ENCODE results near the gene TRIM41. TPM values are rescaled to one million over a fixed set of nuclear protein-coding genes. Genes with fewer than 3 reads are reported as not detected.

The TRIM41 gene
- total RNA-seq, 1 donor: 15.9 TPM

GRCh38 chr5:181189363-181189961 is 33.6 kb upstream of the TRIM41 start:
- Histone ChIP-seq H3K27ac (ENCODE audit: low read depth, low read length) (peak overlapping the region; percentile 3), H2AFZ (ENCODE audit: low read length) (peak overlapping the region; percentile 78), H3K36me3 (ENCODE audit: insufficient read depth, low read length) (no peaks in the 10 kb centered on the region), H3K9me3 (ENCODE audit: low read depth, low read length) (no peaks in the 10 kb centered on the region), H3K4me2 (ENCODE audit: insufficient read depth, low read length) (peak overlapping the region; percentile 95), H3K4me1 (ENCODE audit: insufficient read depth, low read length) (peaks cover 24% of the 10 kb centered on the region), H3K79me2 (ENCODE audit: insufficient read depth, low read length) (no peaks in the 10 kb centered on the region), H3K27me3 (ENCODE audit: insufficient read depth, low read length) (no peaks in the 10 kb centered on the region), H3K4me3 (ENCODE audit: insufficient read depth, low read length) (peak overlapping the region; percentile 71), H4K20me1 (ENCODE audit: insufficient read depth, low read length) (peaks cover 3% of the 10 kb centered on the region)
- no peak for TF ChIP-seq CTCF (IDR thresholded peaks at IDR 0.05; ENCODE audit: extremely low read depth, low read depth, low read length)
- DNase-seq (ENCODE audit: insufficient read length, low spot score, missing footprints): peak; percentile 78

GRCh38 chr5:181189962-181190710 is 32.9 kb upstream of the TRIM41 start:
- Histone ChIP-seq H3K27me3 (ENCODE audit: insufficient read depth, low read length) (no peaks in the 10 kb centered on the region), H3K9me3 (ENCODE audit: low read depth, low read length) (no peaks in the 10 kb centered on the region), H3K27ac (ENCODE audit: low read depth, low read length) (no peak overlapping the region), H3K4me3 (ENCODE audit: insufficient read depth, low read length) (peak overlapping the region; percentile 71), H3K4me2 (ENCODE audit: insufficient read depth, low read length) (peak overlapping the region; percentile 95), H3K4me1 (ENCODE audit: insufficient read depth, low read length) (peaks cover 24% of the 10 kb centered on the region), H2AFZ (ENCODE audit: low read length) (peak overlapping the region; percentile 78), H3K36me3 (ENCODE audit: insufficient read depth, low read length) (no peaks in the 10 kb centered on the region), H4K20me1 (ENCODE audit: insufficient read depth, low read length) (peaks cover 3% of the 10 kb centered on the region), H3K79me2 (ENCODE audit: insufficient read depth, low read length) (no peaks in the 10 kb centered on the region)
- no peak for TF ChIP-seq CTCF (IDR thresholded peaks at IDR 0.05; ENCODE audit: extremely low read depth, low read depth, low read length)
- no peak for DNase-seq (ENCODE audit: insufficient read length, low spot score, missing footprints)

GRCh38 chr5:181190711-181191525 is 32.2 kb upstream of the TRIM41 start:
- Histone ChIP-seq H3K9me3 (ENCODE audit: low read depth, low read length) (no peaks in the 10 kb centered on the region), H3K4me1 (ENCODE audit: insufficient read depth, low read length) (peaks cover 24% of the 10 kb centered on the region), H3K36me3 (ENCODE audit: insufficient read depth, low read length) (no peaks in the 10 kb centered on the region), H3K27me3 (ENCODE audit: insufficient read depth, low read length) (no peaks in the 10 kb centered on the region), H3K4me2 (ENCODE audit: insufficient read depth, low read length) (peak overlapping the region; percentile 95), H2AFZ (ENCODE audit: low read length) (peak overlapping the region; percentile 78), H3K79me2 (ENCODE audit: insufficient read depth, low read length) (no peaks in the 10 kb centered on the region), H4K20me1 (ENCODE audit: insufficient read depth, low read length) (peaks cover 3% of the 10 kb centered on the region), H3K27ac (ENCODE audit: low read depth, low read length) (no peak overlapping the region), H3K4me3 (ENCODE audit: insufficient read depth, low read length) (peak overlapping the region; percentile 71)
- DNase-seq (ENCODE audit: insufficient read length, low spot score, missing footprints): peak; percentile 73
- TF ChIP-seq CTCF (IDR thresholded peaks at IDR 0.05; ENCODE audit: extremely low read depth, low read depth, low read length): peak; percentile 9
